ENCODE data around the gene CDK6.
"Not testable (repeated sequence)": the region's sequence is repeated elsewhere in the genome, so short reads cannot be mapped to it uniquely, and the experiment has no call there.

Gene CDK6

GRCh38 chr7:92623544-92623943, 212.8 kb downstream of the CDK6 start:
- DNase-seq (ENCODE audit: low spot score): no peak

GRCh38 chr7:92622685-92623084, 213.7 kb downstream of the CDK6 start:
- DNase-seq (ENCODE audit: low spot score): no peak

DNA sequence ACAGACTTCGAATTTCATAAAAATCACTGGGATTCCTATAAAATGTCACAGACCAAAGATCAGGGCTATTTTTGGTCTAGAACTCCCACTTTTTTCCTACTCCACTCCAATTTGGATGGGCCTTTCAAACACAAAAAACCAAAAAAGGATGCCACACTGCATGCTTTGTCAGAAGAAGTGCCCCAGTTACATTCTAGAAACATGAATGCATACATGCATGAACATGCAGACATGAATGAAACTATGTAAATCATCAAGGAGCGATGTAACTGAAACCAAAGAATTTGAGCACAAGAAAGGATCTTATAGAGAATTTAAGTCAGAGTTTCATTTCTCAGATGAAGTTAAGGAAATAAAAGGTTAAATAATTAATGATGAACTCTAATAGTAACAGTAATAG, 214.3 kb downstream of the CDK6 start:
- DNase-seq (ENCODE audit: low spot score): no peak

DNA sequence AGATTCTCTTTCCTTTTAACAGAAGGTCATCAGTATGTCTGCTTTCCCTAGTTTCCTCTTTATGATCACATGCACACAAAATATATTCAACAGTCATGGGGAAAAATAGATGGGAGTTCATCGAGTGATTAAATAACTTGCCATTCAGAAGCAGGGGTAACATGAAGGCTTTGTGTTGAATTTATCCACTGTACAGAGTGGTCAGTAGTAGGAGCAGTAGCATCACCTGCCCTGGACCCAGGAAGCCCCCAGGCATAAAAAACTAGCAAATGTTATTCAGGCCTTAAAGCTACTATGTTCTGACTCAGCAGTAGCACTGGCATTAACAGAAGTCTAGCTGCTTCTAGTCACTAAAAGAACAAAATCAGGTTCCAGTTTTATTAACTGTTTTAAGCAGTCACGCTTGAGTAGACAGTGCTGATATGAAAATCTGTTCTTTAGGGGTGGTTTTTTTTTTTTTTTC, 214.8 kb downstream of the CDK6 start:
- DNase-seq (ENCODE audit: low spot score): no peak

- peak; percentile 82 for DNase-seq (ENCODE audit: low spot score)
Measured at GRCh38 chr7:92621026-92621540, 215.3 kb downstream of the CDK6 start.

GRCh38 chr7:92615861-92616260, 220.5 kb downstream of the CDK6 start:
- no peak for DNase-seq (ENCODE audit: low spot score)

GRCh38 chr7:92614660-92615174, 221.7 kb downstream of the CDK6 start:
- no peak for DNase-seq (ENCODE audit: low spot score)

DNA sequence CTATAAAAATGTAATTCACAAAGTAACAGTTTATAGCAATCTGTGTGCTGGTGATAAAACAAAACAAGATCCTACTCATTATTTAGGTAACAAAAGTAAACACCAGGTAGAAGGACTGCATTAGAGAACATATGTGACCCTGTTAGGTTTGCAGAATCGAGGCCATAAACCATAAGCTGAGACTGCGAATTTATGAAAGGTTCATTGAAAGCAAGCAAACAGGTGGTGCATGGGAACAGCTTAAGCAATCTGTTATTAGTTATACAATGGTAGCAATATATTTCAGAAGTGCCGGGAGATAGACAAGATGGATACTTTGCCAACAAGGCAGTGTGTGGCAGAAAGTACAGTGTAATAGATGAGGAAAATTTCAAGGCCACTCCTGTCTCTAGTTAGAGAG, 222.7 kb downstream of the CDK6 start:
- no peak for DNase-seq (ENCODE audit: low spot score)

GRCh38 chr7:92613214-92613613, 223.2 kb downstream of the CDK6 start:
- no peak for DNase-seq (ENCODE audit: low spot score)

GRCh38 chr7:92612501-92612900, 223.9 kb downstream of the CDK6 start:
- no peak for DNase-seq (ENCODE audit: low spot score)

- DNase-seq (ENCODE audit: low spot score): no peak
Measured at GRCh38 chr7:92611735-92612134, 224.6 kb downstream of the CDK6 start.

DNA sequence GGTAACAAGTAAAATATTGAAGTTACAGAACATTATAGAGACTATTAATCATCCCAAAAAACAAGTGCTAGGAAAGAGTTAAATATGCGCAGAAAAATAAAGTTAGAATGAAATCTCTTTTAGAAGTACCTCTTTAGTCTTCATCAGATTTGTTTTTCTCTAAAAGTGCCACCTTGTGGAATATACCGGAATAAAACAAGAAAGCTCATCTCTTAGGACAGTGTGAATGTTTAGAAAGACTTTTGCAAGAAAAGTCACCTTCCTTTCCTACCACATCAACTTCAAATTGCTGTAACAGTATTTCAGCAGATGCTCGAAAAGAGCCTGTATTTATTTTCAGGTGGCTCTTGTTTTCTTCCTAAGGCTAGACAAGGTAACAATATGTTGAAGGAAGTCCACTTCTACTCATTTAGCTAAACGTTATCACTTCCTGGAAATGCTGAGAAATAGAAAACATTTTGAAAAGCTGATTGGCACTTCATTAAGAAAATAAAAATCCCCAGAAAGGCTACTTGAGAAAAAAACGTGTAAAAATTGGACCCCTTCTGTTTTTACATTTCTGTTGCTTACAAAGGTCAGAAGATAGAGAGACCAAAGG, 226.4 kb downstream of the CDK6 start:
- peak; percentile 43 for DNase-seq (ENCODE audit: low spot score)

- DNase-seq (ENCODE audit: low spot score): peak; percentile 26
Measured at GRCh38 chr7:92608380-92609322, 227.7 kb downstream of the CDK6 start.

DNA sequence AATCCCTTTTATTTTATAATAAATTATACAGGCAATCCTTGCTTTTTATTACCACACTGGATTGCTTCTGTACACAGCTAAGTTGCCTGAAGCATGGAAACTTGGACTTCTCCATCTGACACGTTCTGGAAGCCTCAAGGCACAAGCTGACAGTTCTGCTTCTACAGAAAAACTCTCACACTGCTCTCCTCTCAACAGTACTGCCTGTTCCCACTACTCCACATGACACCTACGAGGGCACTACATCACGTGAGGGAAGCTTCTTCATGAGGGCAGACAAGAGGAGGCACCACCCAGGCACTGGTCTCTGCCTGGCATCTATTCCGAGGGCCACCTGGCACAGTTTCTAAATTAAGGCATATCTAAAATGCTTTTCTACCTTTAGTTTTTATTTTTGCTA, 229.4 kb downstream of the CDK6 start:
- no peak for DNase-seq (ENCODE audit: low spot score)

- DNase-seq (ENCODE audit: low spot score): not testable (repeated sequence)
Measured at GRCh38 chr7:92604517-92604916, 231.9 kb downstream of the CDK6 start.

DNA sequence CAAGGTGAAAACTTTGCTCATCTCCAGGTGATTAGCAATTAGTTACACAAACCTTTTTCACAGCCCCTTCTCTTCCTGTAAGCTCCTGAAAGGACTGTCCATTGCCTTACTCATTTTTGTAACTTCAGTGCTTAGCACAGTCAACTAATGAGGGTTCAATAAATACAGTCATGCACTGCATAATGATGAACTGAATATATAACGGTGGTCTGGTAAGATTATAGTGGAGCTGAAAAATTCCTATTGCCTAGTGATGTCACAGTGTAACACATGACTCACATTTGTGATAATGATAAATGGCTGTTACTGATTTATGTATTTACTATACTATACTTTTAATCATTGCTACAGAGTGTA, 233.3 kb downstream of the CDK6 start:
- DNase-seq (ENCODE audit: low spot score): no peak

GRCh38 chr7:92602352-92603088, 233.9 kb downstream of the CDK6 start:
- no peak for DNase-seq (ENCODE audit: low spot score)

DNA sequence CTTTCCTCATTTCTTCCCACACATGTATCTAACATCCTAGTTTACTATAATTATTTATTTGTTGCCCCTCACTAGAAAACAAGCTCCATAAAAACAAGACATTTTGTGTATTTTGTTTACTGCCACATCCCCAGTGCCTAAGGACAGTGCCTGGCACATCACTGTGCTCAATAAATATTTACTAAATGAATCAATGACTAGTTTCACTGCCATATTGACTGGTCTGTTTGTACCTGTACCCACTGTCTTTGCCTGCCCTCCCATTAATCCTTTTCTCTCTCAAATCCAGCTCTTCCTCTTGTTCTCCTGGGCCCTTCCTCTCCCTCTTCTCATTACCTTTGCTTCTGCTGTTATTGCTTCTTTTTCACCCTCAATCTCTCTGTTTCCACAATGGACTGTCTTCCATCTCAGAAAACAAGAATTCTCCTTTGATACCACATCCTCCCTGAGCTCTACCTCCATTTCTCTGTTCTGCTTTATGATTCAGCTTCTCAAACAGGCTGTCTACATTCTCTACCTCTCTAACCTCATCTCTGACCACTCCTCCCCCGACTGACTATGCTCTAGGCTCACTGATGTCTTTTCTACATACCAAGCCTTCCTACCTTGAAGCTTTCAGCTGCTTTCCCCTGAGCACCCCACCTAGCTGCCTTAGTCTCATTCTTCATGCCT, 237.9 kb downstream of the CDK6 start:
- no peak for DNase-seq (ENCODE audit: low spot score)

DNA sequence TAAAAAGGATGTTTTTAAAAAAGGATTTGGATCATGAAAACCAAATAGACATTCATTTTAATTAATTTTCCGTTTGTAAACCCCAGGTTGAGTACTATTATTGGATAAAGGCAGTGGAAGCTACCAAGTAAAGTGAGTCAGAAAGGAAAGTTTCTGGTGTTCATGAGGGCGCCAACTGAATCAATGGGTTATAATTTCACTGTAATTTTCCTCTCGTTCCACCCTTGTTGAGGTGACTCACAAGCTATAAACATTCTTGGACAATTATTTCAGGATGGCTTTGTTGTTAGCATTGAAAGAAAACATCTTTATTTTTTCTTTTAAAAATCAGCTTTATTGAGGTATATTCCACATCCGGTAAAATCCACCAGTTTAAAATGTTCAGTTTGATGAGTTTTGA, 241.1 kb downstream of the CDK6 start:
- no peak for DNase-seq (ENCODE audit: low spot score)

GRCh38 chr7:92594746-92595145, 241.6 kb downstream of the CDK6 start:
- no peak for DNase-seq (ENCODE audit: low spot score)

DNA sequence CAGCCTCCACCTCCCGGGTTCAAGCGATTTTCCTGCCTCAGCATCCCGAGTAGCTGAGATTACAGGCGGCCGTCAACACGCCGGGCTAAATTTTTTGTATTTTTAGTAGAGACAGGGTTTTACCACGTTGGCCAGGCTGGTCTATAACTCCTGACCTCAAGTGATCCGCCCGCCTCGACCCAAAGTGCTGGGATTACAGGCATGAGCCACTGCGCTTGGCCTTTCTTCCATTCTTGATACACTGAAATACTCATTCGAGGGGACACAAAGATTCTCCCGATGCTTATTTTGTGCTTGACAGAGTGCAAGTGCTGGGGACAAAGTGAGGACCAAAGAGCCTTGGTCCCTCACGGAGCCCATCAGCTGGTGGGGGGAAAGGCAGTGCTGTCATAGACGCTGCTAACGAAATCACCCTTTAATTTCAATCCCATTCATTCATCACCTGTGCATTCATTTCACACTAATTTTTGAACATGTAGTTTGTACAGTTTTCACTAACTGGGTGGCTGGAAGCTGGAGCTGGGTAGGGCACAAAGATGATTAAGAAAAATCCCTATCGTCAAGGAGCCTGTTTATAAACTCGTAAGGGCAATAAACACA, 245.6 kb downstream of the CDK6 start:
- no peak for DNase-seq (ENCODE audit: low spot score)

Measured in hematopoietic multipotent progenitor cell treated with erythropoietin and hydrocortisone succinate and interleukin-3 and kit ligand, for 15 days (in vitro differentiated cells).